ENCODE measurements around the gene DAB1. TPM values are rescaled to one million over a fixed set of nuclear protein-coding genes. Genes with fewer than 3 reads are reported as not detected.

The DAB1 gene
- total RNA-seq, 2 donors from 2014 or later, result 0.91 to 1.8 TPM

DNA sequence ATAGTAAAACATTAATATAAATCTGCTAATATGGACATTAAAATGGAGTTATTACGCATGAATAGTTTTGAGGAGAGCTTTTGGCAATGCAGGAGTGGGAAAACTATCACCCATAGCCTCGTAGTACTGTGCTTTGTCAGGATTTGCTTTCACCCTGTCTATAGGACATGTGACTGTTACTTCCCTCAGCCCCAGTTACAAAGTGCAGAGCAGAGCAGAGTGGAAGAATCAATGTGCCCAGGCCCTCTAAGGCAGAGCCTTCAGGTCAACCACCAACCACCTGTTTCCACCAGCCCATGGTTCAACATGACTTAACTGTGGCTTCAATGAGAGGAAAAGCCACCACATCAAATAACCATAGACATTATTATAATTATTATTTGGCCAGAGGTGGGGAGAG, 389.1 kb downstream of the DAB1 start:
- ATAC-seq, result no peak
- no peak for DNase-seq
- intact Hi-C loops (cut with DNase I), result loop anchor here in 1 of 2 donors (5.0 kb wide), 1 partner anchor 97 kb away; no protein-coding TSS in a partner anchor

- intact Hi-C loops (cut with DNase I), result loop anchor here in 1 of 2 donors (5.0 kb wide), 1 partner anchor 96 kb away; no protein-coding TSS in a partner anchor
- no peak for DNase-seq
- ATAC-seq, result no peak
Measured at GRCh38 chr1:57033222-57034001, 390.4 kb downstream of the DAB1 start.

- intact Hi-C loops (cut with DNase I), result no loop called here
- DNase-seq, result no peak
- ATAC-seq, result peak; percentile 30 to 31
Measured at GRCh38 chr1:57026624-57027354, 397.1 kb downstream of the DAB1 start.

DNA sequence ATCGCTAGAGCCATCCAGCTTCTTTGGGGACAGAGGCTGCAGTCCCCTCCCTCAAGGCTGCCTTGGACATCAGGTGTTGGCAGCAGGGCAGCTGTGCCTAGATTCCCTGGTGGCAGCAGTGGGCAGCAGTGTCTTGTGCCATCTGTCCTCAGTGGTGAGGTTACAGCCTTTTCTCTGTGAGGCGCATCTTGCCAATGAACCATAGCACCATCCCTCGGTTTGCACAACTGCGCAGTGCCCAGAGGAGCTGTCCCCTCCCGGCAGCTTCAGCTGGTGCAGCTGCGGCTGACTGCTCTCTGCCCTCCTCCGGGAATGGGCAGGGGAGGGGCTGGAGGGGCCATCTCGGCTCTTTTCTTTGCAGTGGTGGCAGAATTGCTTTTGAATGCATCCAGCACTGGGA, 399.0 kb downstream of the DAB1 start:
- ATAC-seq (peak in 1 of 2 donors; percentile 78), DNase-seq (no peak)
- intact Hi-C loops (cut with DNase I), result no loop called here

DNA sequence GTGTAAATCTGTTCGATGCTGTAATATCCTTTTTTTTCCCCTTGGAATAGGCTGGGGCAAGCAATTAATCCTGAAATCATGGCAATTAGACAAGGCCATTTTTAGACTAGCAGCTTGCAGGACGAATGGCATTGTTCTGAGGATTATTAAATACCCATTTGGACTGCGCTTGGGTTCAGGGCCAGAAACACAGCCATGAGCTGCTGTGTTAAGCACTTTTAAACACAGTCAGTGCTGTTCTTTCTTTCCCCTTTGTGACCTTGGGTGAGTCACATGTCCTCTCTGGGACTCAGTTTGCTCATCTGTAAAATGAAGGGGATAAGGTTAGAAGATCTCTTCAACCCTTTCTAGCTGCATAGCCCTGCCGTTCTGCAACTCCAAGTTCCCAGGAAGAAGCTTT, 399.4 kb downstream of the DAB1 start:
- DNase-seq (no peak), ATAC-seq (no peak)
- intact Hi-C loops (cut with DNase I), result no loop called here

DNA sequence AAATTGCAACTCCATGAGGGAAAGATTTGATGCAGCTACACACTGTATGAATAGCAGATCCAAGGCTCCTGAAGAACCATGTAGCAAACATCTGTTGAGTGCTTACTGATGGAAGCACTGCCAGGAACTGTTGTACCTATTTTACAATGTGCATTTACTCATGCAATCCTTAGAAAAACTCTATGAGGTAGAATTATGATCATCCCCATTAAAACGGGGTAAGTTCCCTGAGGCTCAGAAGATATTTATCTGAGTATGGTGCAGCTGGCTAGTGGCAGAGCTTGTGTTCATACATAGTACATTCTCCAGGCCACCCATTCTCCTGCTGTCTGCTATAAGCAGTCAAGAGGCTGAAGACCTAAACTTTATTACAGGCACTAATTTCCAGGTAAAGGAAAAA, 403.6 kb downstream of the DAB1 start:
- ATAC-seq (no peak), DNase-seq (no peak)
- intact Hi-C loops (cut with DNase I), result no loop called here

- ATAC-seq, result no peak
- DNase-seq, result no peak
- intact Hi-C loops (cut with DNase I), result no loop called here
Measured at GRCh38 chr1:57019236-57019839, 404.5 kb downstream of the DAB1 start.

DNA sequence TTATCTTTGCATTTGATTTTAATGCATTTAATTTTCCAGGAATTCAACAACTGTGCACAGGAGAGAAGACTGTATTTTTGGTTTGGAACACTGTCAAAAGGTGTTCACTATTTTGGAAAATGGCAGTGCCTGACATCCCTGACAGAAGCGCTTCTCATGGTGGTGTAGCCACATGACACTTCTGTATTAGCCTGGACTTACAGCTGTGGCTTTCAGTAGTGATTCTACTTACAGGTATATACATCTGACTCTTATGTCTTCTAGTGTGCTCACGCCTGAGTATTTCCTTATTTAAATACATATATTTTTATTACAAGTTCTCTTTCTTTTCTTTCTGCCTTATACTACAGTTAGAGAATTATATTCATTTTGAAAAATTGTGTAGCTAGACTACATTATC, 405.7 kb downstream of the DAB1 start:
- ATAC-seq (no peak), DNase-seq (no peak)
- intact Hi-C loops (cut with DNase I), result no loop called here

DNA sequence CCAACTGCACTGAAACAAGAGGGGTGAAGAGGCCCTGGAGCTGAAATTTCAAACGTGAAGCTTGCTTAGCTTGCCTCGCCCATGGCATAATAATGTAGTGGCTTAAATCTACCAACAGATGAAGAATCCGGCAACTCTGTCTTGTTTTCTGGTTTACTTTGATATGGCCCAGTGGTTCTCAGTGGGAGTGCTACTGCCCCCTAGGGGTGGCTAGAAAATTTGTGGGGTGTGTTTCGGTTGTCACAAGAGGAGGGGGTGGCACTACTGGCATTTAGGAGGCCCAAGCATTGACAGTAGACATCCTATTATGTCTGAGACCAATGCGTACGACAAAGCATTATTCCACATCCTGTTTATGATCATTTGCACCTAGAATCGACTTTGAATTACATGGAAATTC, 406.1 kb downstream of the DAB1 start:
- DNase-seq, result no peak
- intact Hi-C loops (cut with DNase I), result no loop called here
- ATAC-seq, result no peak

GRCh38 chr1:57017200-57017599, 406.7 kb downstream of the DAB1 start:
- intact Hi-C loops (cut with DNase I), result no loop called here

GRCh38 chr1:57015071-57015470, 408.8 kb downstream of the DAB1 start:
- intact Hi-C loops (cut with DNase I), result no loop called here
- ATAC-seq, result no peak
- DNase-seq, result no peak

More at GRCh38 chr1:57017200-57017599, 406.7 kb downstream of the DAB1 start:
- ATAC-seq (no peak), DNase-seq (no peak)

- no peak for DNase-seq
- no peak for ATAC-seq
- intact Hi-C loops (cut with DNase I), result no loop called here
Measured at GRCh38 chr1:57013522-57013921, 410.3 kb downstream of the DAB1 start.

DNA sequence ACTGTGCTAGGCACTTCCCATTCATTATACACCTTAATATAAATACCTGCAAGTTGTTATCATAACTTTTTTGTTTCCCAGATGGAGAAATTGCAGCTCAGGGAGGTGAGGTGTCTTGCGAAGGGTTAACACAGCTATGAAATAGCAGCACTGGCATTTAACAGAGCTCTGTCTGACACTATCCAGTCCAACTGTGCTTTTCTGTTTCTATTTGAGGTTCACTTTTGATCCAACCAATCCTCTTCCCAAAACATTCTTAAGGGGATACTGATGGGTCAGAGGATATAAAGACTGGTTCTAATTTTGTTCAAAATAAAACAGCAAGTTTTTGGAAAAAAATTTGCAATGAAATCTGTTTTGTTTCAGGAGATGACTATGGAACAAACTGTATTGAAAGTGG, 411.5 kb downstream of the DAB1 start:
- DNase-seq, result no peak
- intact Hi-C loops (cut with DNase I), result no loop called here
- peak in 1 of 2 donors; percentile 53 for ATAC-seq

DNA sequence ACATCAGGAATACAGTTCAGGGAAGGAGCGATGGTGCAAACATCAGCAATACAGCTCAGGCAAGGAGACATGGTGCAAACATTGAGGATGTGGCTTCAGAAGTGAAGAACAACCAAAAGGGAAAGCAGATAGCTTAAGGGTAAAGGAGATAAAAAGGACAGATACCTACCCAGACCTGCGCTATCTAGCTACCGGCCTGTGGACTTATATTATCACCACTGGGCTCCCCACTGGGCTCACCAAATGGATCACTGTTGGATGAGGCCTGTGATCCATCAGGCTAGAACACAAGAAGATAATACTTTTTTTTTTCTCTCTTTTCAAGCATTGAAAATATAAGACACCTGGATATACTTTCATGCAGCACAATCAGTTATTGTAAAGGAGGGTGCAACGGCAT, 413.3 kb downstream of the DAB1 start:
- no peak for ATAC-seq
- no peak for DNase-seq
- intact Hi-C loops (cut with DNase I), result no loop called here

DNA sequence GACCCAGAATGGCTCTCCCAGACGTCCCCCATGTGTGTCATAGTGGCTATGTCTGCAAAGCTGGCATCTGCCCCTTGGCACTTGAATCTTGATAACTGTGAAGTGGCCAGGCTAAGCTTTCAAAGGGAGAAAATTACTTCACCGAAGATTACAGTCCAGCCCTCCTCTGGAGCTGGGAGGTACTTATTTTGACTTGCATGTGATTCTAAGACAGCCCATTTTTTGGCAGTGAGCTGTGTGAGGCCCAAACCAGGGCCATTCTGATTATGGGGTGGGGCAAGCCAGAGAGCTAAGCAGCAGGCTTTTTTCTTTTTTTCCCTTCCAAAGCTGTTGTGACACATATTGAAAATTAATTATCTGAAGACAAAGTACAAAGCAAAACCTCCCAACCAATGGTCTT, 415.9 kb downstream of the DAB1 start:
- intact Hi-C loops (cut with DNase I), result no loop called here
- no peak for DNase-seq
- ATAC-seq, result peak; percentile 53 to 77

GRCh38 chr1:57007472-57007871, 416.4 kb downstream of the DAB1 start:
- intact Hi-C loops (cut with DNase I), result no loop called here

DNA sequence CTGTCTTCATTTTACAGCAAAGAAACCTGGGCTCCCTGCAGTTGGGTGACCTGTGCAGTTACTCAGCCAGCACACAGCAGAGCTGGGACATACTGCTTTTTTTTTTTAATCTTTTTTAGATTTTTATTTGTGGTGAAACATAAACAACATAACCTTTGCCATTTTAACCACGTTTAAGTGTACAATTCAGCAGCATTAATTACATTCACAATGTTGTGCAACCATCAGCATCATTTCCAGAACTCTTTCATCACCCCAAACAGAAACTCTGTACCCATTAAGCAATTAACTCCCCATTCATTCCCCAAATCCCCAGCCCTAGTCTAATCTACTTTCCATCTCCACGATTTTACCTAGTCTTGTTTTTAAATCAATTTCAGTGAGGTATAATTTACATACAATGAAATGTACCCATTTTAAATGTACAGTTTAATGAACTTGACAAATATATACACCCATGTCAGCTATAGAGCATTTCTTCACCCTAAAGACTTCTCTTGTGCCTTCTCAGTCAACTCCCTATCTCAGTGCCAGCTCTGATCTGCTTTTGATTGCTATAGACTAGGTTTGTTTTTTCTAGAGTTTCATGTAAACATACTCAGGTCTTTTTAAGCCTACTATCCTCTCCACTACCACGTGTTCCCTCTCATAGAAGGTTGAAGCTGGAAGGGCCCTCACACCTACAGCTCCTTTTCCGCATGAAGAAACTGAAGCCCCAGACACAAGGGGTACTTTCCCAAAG, 420.3 kb downstream of the DAB1 start:
- no peak for DNase-seq
- intact Hi-C loops (cut with DNase I), result no loop called here
- ATAC-seq, result no peak

More at GRCh38 chr1:57007472-57007871, 416.4 kb downstream of the DAB1 start:
- ATAC-seq (no peak), DNase-seq (no peak)

DNA sequence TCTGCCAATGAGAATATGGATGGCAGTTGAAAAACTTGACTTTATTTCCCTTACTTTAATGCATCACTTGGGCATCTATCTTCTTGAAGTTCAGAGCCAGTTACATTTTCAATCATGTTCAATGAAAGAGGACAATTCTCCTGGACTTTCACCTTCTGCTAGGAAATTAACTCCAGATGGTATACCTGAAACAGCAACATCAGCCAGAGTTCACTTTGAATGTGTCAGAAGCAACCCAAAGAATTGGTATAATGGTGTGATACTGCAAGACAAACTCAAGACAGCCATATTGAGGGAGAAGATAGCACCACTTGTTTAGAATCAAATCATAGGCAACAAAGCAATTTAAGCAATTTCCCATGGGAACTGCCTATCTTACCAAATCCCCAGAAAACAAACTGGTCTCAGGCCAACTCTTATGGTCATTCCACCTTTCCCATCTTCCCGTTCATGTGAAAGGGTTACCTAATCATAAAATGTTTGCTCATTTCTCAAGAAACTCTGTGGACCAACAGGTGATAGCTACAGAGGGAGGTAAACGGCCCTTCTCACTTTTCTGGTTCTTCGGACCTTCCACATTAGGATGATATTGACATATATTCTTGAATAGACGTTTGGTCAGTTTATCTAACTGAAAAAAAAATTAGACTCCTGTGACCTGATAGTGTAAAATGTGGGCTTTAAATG, 428.3 kb downstream of the DAB1 start:
- DNase-seq (no peak), ATAC-seq (no peak)
- intact Hi-C loops (cut with DNase I), result no loop called here

DNA sequence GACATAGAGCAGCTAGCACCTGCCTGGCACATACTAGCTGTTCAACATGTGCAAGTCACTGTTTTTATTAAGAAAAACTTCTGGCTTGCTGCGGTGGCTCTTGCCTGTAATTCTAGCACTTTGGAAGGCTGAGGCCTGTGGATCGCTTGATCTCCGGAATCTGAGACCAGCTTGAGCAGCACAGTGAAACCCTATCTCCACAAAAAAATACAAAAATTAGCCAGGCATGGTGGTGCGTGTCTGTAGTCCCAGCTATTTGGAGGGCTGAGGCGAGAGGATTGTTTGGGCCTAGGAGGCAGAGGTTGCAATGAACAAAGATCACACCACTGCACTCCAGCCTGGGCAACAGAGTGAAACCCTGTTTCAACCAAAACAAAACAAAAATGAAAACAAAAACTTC, 430.4 kb downstream of the DAB1 start:
- ATAC-seq (no peak), DNase-seq (no peak)
- intact Hi-C loops (cut with DNase I), result no loop called here
